Raji (cell line): ENCODE data around the gene INPP1.

Experiments used
- POLR2A ChIP-seq: IDR thresholded peaks from 2 replicates; pipeline ENCODE4 v1.6.1; 2011; ENCODE audit warnings: low read depth, low read length, control low read depth; ENCODE audit not compliant: insufficient read depth

Gene INPP1

DNA sequence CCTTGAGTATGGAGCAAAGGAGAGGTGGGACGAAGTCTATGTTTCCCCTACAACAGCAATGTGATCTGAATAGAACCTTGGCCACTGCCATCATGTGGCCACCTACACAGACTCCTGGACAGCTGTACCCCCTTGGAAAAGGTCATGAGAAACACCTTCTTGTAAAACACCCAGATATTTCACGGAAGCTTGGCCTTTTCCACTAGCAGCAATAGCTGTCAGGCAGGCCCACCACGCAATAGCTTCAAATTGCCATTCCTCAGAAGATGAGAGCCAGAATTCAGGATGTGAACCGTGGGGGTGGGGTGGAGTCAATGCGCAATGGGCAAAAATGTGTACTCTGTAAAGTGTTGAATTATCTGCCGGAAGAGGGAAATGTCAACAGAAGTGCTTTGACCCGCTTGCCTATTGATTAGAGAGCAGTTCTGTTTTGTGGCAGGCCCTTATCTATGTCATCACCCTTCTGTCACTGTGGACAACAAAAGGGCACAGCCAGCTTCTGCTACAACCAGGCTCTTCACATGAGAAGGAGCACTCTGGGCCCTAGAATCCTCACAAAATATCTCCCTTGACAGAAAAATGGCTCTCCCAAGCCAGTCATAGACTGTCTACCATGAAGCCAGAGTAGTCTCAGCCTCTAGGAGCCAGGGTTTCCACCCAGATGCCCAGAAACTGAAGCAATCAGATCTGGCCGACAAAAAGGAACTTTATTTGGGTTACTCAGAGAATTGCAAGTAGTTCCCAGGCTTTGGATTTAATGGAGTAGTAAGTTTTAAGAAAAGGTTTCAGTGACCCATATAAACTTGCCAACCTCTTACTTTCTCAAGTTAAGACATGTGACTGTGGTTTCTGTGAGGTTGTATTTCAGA is 9.5 kb downstream of the INPP1 start:
- no peak for TF ChIP-seq POLR2A

DNA sequence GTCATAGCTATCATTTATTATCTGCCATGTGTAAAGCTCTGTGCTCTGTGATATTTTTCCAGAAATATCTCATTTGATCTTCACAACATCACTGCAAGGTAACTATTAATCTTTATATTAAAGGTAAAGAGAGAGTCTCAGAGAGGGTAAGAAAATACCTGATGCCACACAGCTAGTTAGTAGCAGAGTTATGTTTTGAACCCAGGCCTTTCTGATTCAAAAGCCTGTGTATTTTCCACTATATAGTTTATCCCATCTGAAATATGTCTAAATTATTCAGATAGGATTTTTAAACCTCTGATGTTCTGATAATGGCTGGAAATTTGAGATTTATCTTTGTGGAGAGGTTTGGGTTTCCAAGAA is 10.1 kb downstream of the INPP1 start:
- TF ChIP-seq POLR2A = no peak

DNA sequence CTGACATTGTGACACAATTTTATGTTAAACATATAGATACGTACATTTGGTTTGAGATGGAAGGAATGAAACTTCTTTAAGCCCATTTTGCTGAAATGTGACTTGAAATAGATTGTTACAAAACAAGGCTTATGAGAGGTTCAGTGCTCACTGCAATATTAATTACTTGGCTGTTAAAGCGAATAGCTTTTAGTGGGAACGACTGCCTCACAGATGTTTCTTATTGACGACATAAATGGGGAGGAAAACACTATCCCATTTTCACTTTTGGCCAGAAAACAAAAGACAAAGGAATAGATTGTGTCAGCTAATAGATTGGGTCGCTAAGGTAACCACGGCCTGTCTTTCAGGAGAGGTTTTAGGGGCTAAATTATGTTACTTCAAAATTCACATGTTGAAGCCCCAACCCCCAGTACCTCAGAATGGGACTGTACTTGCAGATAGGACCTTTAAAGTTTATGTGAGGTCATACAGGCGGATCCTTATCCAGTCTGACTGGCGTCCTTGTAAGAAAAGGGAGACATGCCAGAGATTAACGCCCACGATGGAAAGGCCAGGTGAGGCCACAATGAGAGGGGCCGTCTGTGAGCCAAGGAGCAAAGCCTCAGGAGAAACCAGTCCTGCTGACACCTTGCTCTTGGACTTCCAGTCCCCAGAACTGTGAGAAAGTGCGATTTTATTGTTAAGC is 10.8 kb downstream of the INPP1 start:
- TF ChIP-seq POLR2A = no peak

DNA sequence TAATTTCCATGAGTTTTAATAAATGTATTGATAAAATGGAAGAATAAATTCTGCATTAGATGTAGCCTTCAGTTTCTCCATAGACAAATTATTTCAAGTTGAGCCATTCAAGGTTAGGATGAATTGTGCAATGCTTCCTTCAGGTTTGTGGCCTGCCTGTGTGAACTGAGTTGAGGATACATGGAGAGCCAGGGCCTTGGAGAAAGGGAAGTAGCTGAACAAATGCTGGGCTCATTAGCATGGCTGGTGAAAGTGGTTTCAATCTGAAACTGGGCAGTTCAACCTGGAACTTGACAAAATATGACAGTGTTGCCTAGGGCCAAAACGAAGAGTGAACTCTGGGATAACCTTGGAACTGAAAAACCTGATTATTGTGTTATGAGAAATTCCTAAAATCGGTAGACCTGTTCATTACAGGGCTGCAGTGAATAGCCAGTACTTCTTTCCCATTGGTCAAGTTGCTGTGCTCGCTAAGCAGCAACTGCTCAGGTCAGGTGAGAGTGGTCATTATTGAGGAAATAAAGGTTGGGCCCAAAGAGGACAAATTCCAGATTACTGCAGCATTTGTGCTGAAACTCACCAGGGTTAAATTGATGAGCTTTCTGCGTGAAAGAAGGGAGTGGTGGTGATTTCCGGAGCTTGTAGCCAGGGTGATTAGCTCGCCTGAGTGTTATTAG is 12.7 kb downstream of the INPP1 start:
- TF ChIP-seq POLR2A = no peak

DNA sequence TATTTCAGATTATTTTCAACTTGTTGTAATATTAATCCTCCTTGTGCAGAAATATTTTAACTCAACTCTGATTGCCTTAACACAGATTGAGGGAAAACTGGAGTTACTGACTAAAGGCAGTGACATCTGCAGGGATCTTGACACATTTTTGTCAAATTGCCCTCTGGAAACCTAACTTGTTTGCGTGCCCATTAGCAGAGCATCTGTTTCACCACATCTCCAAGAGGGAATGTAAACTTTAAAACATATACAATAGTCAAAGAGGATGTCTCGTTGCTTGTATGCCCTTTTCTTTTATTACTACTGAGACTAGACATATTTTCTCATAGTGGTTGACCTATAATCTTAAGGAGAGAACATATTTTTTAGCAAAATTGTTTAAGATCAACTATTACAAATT is 14.2 kb downstream of the INPP1 start:
- no peak for TF ChIP-seq POLR2A

DNA sequence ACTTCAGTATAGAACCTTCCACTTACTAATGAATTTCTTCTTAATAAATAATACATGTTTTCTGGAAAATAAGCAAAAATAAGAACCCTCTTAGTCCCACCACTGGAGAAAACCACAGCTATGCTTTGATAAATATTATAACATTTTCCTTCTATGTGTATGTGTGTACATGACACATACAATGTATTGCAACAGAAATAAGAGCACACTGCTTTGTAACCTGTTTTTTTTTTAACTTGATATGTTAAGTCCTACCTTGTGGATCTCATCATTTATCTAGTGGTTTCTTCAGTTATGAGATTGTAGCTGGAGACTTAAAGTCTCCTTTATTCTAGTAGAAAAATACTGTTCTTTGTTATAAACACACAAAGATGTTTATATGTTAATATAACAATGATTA is 17.2 kb downstream of the INPP1 start:
- no peak for TF ChIP-seq POLR2A

DNA sequence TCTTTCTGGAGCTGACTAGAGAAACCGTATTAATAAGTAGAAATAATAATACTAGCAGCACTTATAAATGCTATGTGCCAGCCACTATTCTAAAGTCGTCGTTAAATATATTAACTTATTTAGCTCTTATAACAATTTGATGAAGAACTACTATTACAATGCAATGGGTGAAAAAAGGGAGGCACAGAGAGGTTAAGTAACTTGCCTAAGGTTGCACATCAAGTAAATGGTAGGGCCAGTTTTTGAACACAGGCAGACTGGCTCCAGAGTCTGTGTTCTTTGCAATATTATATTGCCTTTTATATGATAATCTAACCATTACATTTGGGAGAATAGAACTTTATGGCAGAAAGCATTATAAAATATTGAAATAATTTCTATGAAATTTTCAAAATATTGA is 17.6 kb downstream of the INPP1 start:
- no peak for TF ChIP-seq POLR2A

DNA sequence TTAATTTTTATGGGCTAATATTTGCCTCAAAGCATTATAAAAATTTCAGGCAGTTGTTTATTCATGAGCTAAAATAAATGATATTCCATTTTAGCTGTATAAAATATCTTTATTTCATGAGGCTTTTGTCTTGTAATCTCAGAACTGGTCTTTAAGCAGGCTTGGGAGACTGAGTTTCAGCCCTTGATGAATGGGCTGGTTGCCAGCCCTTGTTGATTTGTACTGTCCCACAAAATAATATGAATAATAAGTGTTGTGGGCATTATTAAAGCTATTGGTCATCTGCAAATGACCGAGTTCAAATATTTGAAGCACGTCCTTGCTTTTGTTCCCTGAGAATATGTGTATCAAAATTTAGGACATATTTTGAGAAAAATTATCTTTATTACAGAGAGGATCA is 18.2 kb downstream of the INPP1 start:
- no peak for TF ChIP-seq POLR2A

DNA sequence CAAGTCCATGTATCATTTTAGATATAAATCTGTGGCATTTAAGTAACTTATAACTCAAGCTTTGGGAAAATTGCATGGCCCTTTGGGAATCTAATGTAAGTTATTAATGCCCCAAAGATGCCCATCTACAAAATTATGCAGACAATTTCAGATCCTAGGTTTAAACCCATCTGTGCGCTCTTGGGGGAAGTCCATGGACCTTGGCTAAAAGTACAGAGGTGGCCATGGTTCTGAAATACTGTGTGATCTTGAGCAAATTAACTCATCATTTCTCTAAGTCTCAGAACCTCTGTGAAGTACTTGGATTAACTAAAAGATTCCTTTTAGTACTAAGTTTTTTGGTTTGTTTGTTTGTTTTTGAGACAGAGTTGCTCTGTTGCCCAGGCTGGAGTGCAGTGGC is 19.5 kb downstream of the INPP1 start:
- TF ChIP-seq POLR2A = no peak

DNA sequence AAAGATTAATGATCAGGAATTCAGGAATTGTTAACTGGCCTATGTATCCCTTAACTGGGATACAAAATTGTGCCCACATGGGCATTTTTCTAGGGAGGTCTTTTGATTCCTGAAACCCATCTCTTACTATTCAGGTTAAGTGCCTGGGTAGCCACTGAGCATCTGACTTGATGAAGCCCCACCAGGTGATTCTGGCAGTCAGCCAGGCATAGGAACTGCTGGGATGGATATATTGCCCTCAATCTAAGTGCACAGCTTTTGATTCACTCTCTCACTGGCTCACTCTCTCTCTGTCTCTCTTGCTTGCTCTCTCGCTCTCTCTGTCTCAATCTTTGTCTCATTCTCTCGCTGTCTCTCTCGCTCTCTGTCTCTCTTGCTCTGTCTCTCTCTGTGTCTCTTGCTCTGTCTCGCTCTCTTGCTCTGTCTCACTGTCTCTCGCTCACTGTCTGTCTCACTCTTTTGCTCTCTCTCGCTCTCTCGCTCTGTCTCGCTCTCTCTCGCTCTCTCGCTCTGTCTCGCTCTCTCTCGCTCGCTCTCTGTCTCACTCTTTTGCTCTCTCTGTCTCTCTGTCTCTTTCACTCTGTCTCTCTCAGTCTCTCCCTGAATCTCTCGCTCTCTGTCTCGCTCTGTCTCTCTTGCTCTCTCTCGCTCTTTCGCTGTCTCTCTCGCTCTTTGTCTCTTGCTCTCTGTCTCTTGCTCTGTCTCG is 22.3 kb downstream of the INPP1 start:
- no peak for TF ChIP-seq POLR2A

DNA sequence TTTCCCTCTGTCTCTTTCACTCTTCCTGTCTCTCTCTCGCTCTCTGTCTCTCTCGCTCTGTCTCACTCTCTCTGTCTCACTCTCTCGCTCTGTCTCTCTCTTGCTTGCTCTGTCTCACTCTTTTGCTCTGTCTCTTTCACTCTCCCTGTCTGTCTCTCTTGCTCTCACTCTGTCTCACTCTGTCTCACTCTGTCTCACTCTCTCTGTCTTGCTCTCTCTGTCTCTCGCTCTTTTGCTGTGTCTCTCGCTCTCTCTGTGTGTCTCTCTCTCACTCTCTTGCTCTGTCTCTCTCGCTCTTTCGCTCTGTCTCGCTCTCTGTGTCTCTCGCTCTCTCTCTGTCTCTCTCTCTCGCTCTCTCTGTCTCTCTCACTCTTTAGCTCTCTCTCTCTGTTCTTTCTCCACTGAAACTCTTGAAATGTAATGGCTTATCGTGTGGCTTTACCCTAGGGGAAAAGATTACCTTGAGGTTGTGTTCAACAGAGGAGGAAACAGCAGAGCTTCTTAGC is 22.9 kb downstream of the INPP1 start:
- TF ChIP-seq POLR2A = no peak

DNA sequence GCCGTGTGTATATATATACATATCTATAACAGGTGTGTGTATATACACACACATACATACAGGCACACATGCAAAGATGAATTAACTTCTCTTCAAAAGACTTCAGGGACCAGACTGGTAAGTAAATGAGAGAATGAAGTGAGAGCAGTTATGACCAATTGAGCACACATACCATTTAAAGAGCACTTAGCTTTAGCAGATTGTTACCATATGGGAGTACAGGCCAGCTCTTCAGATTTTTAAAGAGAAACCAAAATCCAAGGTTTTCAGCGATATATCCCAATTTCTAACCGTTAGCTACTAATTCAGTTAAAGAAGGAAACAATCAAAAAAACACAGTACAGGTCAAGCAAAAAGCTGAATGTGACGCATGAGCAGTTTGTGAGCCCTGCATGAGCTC is 23.7 kb downstream of the INPP1 start:
- TF ChIP-seq POLR2A = no peak

DNA sequence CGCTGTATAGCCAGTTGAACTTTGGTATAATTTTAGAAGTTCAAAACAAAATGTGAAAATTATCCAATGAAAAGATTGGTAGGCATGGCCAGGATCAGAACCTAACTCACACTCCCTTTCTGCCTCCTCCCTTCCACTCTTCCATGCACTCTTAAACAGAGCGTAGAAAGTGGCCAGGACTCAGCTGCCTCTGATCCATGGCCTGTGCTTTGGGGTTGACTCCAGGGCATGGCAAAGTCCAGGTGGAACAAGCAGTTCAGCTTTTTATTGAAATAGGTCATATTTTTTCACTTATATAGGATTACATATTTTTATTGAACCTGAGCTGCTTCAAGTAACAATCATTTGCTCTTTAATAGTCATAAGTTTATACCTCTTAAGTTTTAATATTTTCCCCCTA is 26.2 kb downstream of the INPP1 start:
- no peak for TF ChIP-seq POLR2A

DNA sequence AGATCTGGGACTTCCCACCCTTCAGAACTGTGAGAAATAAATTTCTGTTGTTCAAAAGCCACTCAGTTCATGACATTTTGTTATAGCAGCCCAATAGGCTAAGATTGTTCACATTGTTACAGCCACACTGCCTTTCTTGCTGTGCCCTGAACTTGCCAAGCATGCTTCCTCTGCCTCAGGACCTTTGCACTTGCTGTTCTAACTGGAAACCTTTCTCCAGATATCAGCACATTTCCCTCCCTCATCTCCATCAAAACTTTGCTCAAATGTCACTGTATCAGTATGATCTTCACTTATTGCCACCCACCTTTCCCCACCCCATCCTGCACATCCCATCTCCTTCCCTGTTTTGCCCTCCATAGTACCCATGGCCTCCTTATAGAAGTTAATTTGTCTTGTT is 32.7 kb downstream of the INPP1 start:
- no peak for TF ChIP-seq POLR2A

DNA sequence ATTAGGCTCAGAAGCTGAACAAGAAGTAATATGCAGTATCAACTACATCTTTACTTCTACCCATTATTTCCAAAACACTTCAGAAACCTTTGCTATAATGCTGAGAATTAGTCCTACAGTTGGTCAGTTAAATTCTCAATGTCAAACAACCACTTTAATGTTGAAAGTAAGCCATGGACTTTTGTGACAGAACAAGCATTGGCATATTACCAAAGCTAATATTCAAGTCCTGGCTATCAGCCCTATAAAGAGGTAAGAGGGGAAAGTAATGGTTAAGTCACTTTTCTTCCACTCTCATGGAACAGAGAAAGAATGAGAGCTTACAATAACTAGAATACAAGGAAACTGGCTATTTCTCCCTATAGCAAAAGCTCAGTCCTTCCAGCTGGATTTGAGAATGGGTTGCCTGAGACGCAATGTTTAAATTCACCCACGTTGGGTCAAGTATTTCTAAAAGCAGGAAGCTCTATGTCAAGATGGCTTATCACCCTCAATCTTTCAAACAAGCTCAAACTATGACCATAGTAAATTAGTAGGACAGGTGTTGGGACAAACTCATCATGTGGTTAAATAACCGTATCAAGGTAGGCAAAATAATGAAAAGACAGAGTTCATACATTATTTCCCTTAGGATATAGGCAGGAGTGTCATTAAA is 33.3 kb downstream of the INPP1 start:
- TF ChIP-seq POLR2A = no peak

DNA sequence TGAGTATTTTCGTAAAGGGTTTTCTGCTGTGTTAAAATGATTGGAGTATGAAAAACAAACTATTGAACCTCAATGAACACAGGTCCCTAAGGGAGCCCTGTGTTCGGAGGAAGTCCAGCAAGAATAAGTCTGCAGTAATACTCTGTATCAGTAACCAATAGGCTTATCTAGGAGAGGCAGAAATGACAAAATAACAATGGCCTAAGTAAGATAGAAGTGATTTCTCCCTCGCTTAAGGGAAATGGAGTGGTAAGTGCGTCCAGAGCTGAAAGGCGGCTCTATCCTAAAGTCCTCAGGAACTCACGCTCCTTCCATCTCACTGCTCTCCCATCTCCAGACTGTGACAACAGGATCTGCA is 35.5 kb downstream of the INPP1 start:
- no peak for TF ChIP-seq POLR2A
